Renal pelvis (tissue), 4 donors: ENCODE results near the gene RPS6KA5. TPM values are rescaled to one million over a fixed set of nuclear protein-coding genes. Genes with fewer than 3 reads are reported as not detected.
"Not testable (repeated sequence)": the region's sequence is repeated elsewhere in the genome, so short reads cannot be mapped to it uniquely, and the experiment has no call there.

Experiments
- DNase-seq: peaks from one replicate; pipeline ENCODE4 v3.0.0-alpha.2; 2013
- polyA plus RNA-seq, 3 donors: library from polyadenylated mRNA; unstranded; fragments of 120-200 nt; gene quantifications; one replicate each; pipeline ENCODE4 v1.2.1, GENCODE V29; 2013; ENCODE audit not compliant: insufficient read length in 3 of 3

RPS6KA5 gene
- polyA plus RNA-seq, 3 donors = 6.7 to 7.8 (median 7.7) TPM

GRCh38 chr14:91070572-91070971, 10.1 kb upstream of the RPS6KA5 start:
- DNase-seq = no peak

GRCh38 chr14:91068642-91069041, 8.2 kb upstream of the RPS6KA5 start:
- DNase-seq = no peak

- no peak for DNase-seq
These were observed 6.7 kb upstream of the RPS6KA5 start for GRCh38 chr14:91067186-91067585.

GRCh38 chr14:91065266-91065665, 4.8 kb upstream of the RPS6KA5 start:
- no peak for DNase-seq

- DNase-seq = no peak
These were observed 2.7 kb upstream of the RPS6KA5 start for GRCh38 chr14:91063119-91063518.

- no peak for DNase-seq
These were observed 2.2 kb upstream of the RPS6KA5 start for GRCh38 chr14:91062600-91062999.

GRCh38 chr14:91061056-91061887, 831 bp upstream of the RPS6KA5 start:
- DNase-seq = no peak

GRCh38 chr14:91059576-91060350, 678 bp downstream of the RPS6KA5 start:
- no peak for DNase-seq

- no peak for DNase-seq
These were observed 2.3 kb downstream of the RPS6KA5 start for GRCh38 chr14:91058042-91058581.

GRCh38 chr14:91056361-91056760, 4.1 kb downstream of the RPS6KA5 start:
- no peak for DNase-seq

- DNase-seq = no peak
These were observed 5.4 kb downstream of the RPS6KA5 start for GRCh38 chr14:91055016-91055415.

GRCh38 chr14:91048676-91049075, 11.8 kb downstream of the RPS6KA5 start:
- no peak for DNase-seq

GRCh38 chr14:91048265-91048664, 12.2 kb downstream of the RPS6KA5 start:
- DNase-seq = no peak

GRCh38 chr14:91047174-91047753, 13.2 kb downstream of the RPS6KA5 start:
- no peak for DNase-seq

- no peak for DNase-seq
These were observed 13.9 kb downstream of the RPS6KA5 start for GRCh38 chr14:91046488-91047072.

GRCh38 chr14:91041450-91041849, 19.0 kb downstream of the RPS6KA5 start:
- no peak for DNase-seq

GRCh38 chr14:91040545-91040944, 19.9 kb downstream of the RPS6KA5 start:
- no peak for DNase-seq

GRCh38 chr14:91038439-91038838, 22.0 kb downstream of the RPS6KA5 start:
- DNase-seq = no peak

GRCh38 chr14:91036741-91037469, 23.5 kb downstream of the RPS6KA5 start:
- no peak for DNase-seq

- no peak for DNase-seq
These were observed 24.6 kb downstream of the RPS6KA5 start for GRCh38 chr14:91035855-91036254.

GRCh38 chr14:91034379-91034778, 26.1 kb downstream of the RPS6KA5 start:
- DNase-seq = not testable (repeated sequence)
